Panc1 (cell line): Measurements from ENCODE around the gene PLIN4.

Experiments used
- CTCF ChIP-seq: fragments of 450-650 bp; IDR thresholded peaks from 2 replicates; pipeline ENCODE4 v1.5.1; 2017; ENCODE audit warnings: mild to moderate bottlenecking
- POLR2AphosphoS5 ChIP-seq: IDR thresholded peaks from 2 replicates; pipeline ENCODE4 v1.6.1; 2012; ENCODE audit warnings: mild to moderate bottlenecking, low read depth, low read length, moderate library complexity
- REST ChIP-seq, 2 experiments: IDR thresholded peaks; 2 replicates each; pipeline ENCODE4 v1.6.1; 2011 to 2012; ENCODE audit warnings: low read depth in 2 of 2, control low read depth in 1 of 2, low read length in 1 of 2, mild to moderate bottlenecking in 1 of 2, moderate library complexity in 1 of 2; ENCODE audit not compliant: insufficient read depth in 1 of 2

GRCh38 chr19:4537953-4538600 is 19.8 kb upstream of the PLIN4 start:
- no peak for TF ChIP-seq CTCF
- no peak for TF ChIP-seq POLR2AphosphoS5
- no peak for TF ChIP-seq REST (IDR thresholded peaks at IDR 0.05; ENCODE audit: insufficient read depth in 1 of 2, low read depth in 2 of 2, low read length in 1 of 2)
